ENCODE data around the gene MAP4K3. TPM values are rescaled to one million over a fixed set of nuclear protein-coding genes. Genes with fewer than 3 reads are reported as not detected.

The MAP4K3 gene
- total and polyA plus RNA-seq, 2 of the 4 experiments (the other 2 are of a cell fraction): 13.2 to 32.6 TPM

DNA sequence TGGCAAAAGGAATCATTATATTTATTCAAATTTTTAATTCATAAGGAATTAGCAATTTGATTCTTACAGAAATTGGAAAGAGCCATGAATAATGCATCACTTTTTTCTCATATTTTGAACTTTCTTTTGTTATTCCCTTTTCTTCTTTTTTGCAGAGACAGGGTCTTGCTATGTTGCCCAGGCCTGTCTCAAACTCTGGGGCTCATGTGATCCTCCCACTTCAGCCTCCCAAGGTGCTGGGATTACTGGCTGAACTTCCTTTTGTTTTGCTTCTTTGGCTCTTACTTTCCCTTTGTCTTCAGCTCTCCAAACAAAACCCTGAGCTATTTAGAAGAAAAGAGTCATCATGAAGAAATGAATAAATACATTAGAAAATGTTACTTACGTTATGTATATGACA is 224.1 kb downstream of the MAP4K3 start:
- Histone ChIP-seq H3K79me1 (ENCODE audit: low read depth in 1 of 2, low read length in 2 of 2) (no peaks in the 10 kb centered on the region), H2BK5ac (ENCODE audit: low read depth, low read length, poor library complexity, severe bottlenecking) (no peak overlapping the region), H2AFZ (replicated peaks; ENCODE audit: low read length, poor library complexity) (no peak overlapping the region), H3K9ac (ENCODE audit: low read depth, low read length) (no peak overlapping the region), H3K4me1 (ENCODE audit: control insufficient read depth, insufficient read depth, low read length) (no peaks in the 10 kb centered on the region), H4K5ac (ENCODE audit: low read depth, low read length) (no peak overlapping the region), H2BK15ac (ENCODE audit: low read depth, low read length) (no peak overlapping the region), H3K4me2 (ENCODE audit: low read depth, low read length) (no peak overlapping the region), H3K9me1 (ENCODE audit: insufficient read depth, low read length) (no peaks in the 10 kb centered on the region), H2BK120ac (ENCODE audit: low read depth, low read length) (no peak overlapping the region), H3K9me3 (ENCODE audit: control insufficient read depth, insufficient read depth, low read length) (no peaks in the 10 kb centered on the region), H2AK5ac (ENCODE audit: low read depth, low read length) (no peak overlapping the region), H3K14ac (replicated peaks; ENCODE audit: low read depth, low read length) (no peak overlapping the region), H2AK9ac (replicated peaks; ENCODE audit: low read depth, low read length, poor library complexity) (no peak overlapping the region), H3K18ac (ENCODE audit: low read depth, low read length) (no peak overlapping the region), H3K36me3 (ENCODE audit: control insufficient read depth, insufficient read depth, low read length) (no peaks in the 10 kb centered on the region), H3K23ac (ENCODE audit: low read depth, low read length) (no peak overlapping the region), H3K27ac (ENCODE audit: insufficient read depth, low read length) (no peak overlapping the region), H4K20me1 (ENCODE audit: insufficient read depth, low read length) (no peaks in the 10 kb centered on the region), H3K4ac (ENCODE audit: low read depth, low read length) (no peak overlapping the region), H3K56ac (ENCODE audit: extremely low read depth, insufficient read depth, low read length) (no peak overlapping the region), H2BK20ac (ENCODE audit: low read depth, low read length) (no peak overlapping the region), H4K8ac (ENCODE audit: low read depth in 2 of 2, low read length in 2 of 2) (no peak overlapping the region), H3K4me3 (ENCODE audit: insufficient read depth, low read depth, low read length) (no peak overlapping the region), H4K91ac (ENCODE audit: insufficient read depth, low read depth, low read length) (no peak overlapping the region), H3K27me3 (ENCODE audit: control insufficient read depth, insufficient read depth, low read length) (no peaks in the 10 kb centered on the region)
- TF ChIP-seq RAD21 (IDR thresholded peaks at IDR 0.05; ENCODE audit: low read length) (no peak), MAZ (IDR thresholded peaks at IDR 0.05; ENCODE audit: borderline replicate concordance, low read depth, low read length) (no peak), CTCF (conservative IDR thresholded peaks at IDR 0.05; ENCODE audit: low read depth, low read length) (no peak), SMC3 (IDR thresholded peaks at IDR 0.05; ENCODE audit: low read depth, low read length) (no peak)
- in situ Hi-C loops (cut with MboI; ENCODE audit: low sequenced_read_pairs) (no loop called here), intact Hi-C loops (cut with micrococcal nuclease) (no loop called here), dilution Hi-C loops (cut with HindIII; ENCODE audit: low sequenced_read_pairs, unreplicated experiment) (loop anchor here (25.0 kb wide), 1 partner anchor 126 kb away; no protein-coding TSS in a partner anchor)
- no peak for ATAC-seq (ENCODE audit: low read depth)
- ChIA-PET POLR2A (ENCODE audit: unreplicated experiment) (no interaction called here), CTCF (no interaction called here)
- DNase-seq: no peak
- WGBS, 2 experiments (ENCODE audit: extremely low coverage in 2 of 2, insufficient read length in 1 of 2): no CpG with 5 or more reads among the region's 1 CpG
- no TSS peak for BruUV-seq (replicated peaks)

All from IMR-90 (cell line).